Right renal pelvis (tissue), 4 donors: ENCODE measurements around the gene NPSR1. TPM values are rescaled to one million over a fixed set of nuclear protein-coding genes. Genes with fewer than 3 reads are reported as not detected.
"Not testable (repeated sequence)": the region's sequence is repeated elsewhere in the genome, so short reads cannot be mapped to it uniquely, and the experiment has no call there.

Source experiments
- DNase-seq, 4 donors: peaks; one replicate each; pipeline ENCODE4 v3.0.0-alpha.2; 2013; ENCODE audit warnings: low read depth in 4 of 4, low spot score in 3 of 4, missing footprints in 1 of 4
- polyA plus RNA-seq, 4 donors: library from polyadenylated mRNA; unstranded; fragments of 120-200 nt; gene quantifications; one replicate each; pipeline ENCODE4 v1.2.1, GENCODE V29; 2013; ENCODE audit not compliant: insufficient read length in 4 of 4

Gene NPSR1
- polyA plus RNA-seq, 4 donors, result 0.12 TPM; not detected in 3

GRCh38 chr7:34756025-34756437 lies 98.0 kb downstream of the NPSR1 start:
- DNase-seq, result no peak

- no peak for DNase-seq
These were observed 98.7 kb downstream of the NPSR1 start for GRCh38 chr7:34756691-34757090.

- DNase-seq, result no peak
These were observed 99.6 kb downstream of the NPSR1 start for GRCh38 chr7:34757570-34758110.

- no peak for DNase-seq
These were observed 100.1 kb downstream of the NPSR1 start for GRCh38 chr7:34758111-34758601.

GRCh38 chr7:34759477-34760125 lies 101.6 kb downstream of the NPSR1 start:
- DNase-seq, result no peak

GRCh38 chr7:34760271-34760670 lies 102.3 kb downstream of the NPSR1 start:
- DNase-seq, result no peak

- no peak for DNase-seq
These were observed 103.2 kb downstream of the NPSR1 start for GRCh38 chr7:34761206-34761605.

GRCh38 chr7:34761627-34762026 lies 103.6 kb downstream of the NPSR1 start:
- DNase-seq, result no peak

- DNase-seq, result no peak
These were observed 104.7 kb downstream of the NPSR1 start for GRCh38 chr7:34762764-34763163.

GRCh38 chr7:34772296-34772938 lies 114.4 kb downstream of the NPSR1 start:
- no peak for DNase-seq

GRCh38 chr7:34776748-34777358 lies 118.8 kb downstream of the NPSR1 start:
- no peak for DNase-seq

GRCh38 chr7:34780546-34780945 lies 122.5 kb downstream of the NPSR1 start:
- no peak for DNase-seq

- no peak for DNase-seq
These were observed 129.6 kb downstream of the NPSR1 start for GRCh38 chr7:34787586-34787985.

GRCh38 chr7:34806831-34807230 lies 148.8 kb downstream of the NPSR1 start:
- no peak for DNase-seq

GRCh38 chr7:34807548-34808340 lies 149.7 kb downstream of the NPSR1 start:
- no peak for DNase-seq

- DNase-seq, result not testable (repeated sequence)
These were observed 156.3 kb downstream of the NPSR1 start for GRCh38 chr7:34814203-34814842.

GRCh38 chr7:34821932-34822558 lies 164.0 kb downstream of the NPSR1 start:
- no peak for DNase-seq

GRCh38 chr7:34823650-34824258 lies 165.7 kb downstream of the NPSR1 start:
- peak in 3 of 4 donors; percentile 12 to 33 (median 14) for DNase-seq

GRCh38 chr7:34825221-34825620 lies 167.2 kb downstream of the NPSR1 start:
- DNase-seq, result no peak
